HL-60 (cell line): ENCODE results near the gene AQP7.
"Not testable (repeated sequence)": the region's sequence is repeated elsewhere in the genome, so short reads cannot be mapped to it uniquely, and the experiment has no call there.

Experiments used
- GABPA ChIP-seq: IDR thresholded peaks from 2 replicates; pipeline ENCODE4 v1.6.1; 2012; ENCODE audit warnings: low read depth
- POLR2AphosphoS5 ChIP-seq: IDR thresholded peaks from 2 replicates; pipeline ENCODE4 v1.6.1; 2012; ENCODE audit warnings: low read depth
- SPI1 ChIP-seq: IDR thresholded peaks from 2 replicates; pipeline ENCODE4 v1.6.1; 2012; ENCODE audit warnings: low read depth, mild to moderate bottlenecking, borderline replicate concordance
- TF ChIP-seq, protein P1 (sequence below): IDR thresholded peaks from one replicate; pipeline ENCODE4 v1.5.1; 2011; ENCODE audit warnings: low read length, control low read depth, inconsistent platforms; ENCODE audit not compliant: insufficient read depth
- TF ChIP-seq, protein P2 (sequence below): IDR thresholded peaks from 2 replicates; pipeline ENCODE4 v1.6.1; 2012; ENCODE audit warnings: low read depth; ENCODE audit not compliant: insufficient replicate concordance

DNA sequence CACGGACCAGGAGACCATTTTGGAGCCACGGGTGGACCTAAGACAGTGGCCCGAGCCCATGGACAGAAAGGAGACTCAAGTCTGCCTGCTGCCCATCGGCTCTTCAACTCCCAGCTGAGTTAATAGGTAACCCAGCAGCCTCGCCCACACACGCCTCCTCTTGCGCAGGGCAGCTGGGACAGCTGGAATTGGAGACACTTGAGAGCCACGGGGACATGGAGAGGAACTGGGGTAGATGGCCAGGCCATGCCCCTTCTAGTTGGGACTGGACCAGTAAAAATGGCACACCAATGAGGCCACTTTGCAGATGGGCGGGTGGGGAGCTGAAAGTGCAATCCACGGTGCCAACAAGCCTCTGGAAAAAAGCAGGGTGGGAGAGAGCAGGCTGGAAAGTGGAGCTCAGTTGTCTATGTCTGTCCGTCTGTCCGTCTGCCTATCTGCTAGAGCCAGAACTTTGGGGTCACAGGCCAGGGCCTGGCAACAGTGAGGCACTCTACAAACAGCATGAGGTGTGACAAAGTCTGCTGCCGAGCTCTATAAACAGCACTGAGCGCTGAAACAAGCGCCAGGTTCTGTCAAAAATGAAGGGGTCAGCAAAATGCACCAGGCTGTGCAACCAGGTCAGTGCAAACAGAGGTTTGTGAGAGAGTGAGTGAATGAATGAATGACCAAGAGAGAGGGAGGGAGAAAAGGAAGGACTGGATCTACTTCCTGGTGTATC is 7.0 kb downstream of the AQP7 start:
- TF ChIP-seq, protein P1, sequence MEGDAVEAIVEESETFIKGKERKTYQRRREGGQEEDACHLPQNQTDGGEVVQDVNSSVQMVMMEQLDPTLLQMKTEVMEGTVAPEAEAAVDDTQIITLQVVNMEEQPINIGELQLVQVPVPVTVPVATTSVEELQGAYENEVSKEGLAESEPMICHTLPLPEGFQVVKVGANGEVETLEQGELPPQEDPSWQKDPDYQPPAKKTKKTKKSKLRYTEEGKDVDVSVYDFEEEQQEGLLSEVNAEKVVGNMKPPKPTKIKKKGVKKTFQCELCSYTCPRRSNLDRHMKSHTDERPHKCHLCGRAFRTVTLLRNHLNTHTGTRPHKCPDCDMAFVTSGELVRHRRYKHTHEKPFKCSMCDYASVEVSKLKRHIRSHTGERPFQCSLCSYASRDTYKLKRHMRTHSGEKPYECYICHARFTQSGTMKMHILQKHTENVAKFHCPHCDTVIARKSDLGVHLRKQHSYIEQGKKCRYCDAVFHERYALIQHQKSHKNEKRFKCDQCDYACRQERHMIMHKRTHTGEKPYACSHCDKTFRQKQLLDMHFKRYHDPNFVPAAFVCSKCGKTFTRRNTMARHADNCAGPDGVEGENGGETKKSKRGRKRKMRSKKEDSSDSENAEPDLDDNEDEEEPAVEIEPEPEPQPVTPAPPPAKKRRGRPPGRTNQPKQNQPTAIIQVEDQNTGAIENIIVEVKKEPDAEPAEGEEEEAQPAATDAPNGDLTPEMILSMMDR, result not testable (repeated sequence)
- TF ChIP-seq POLR2AphosphoS5, GABPA, SPI1: not testable (repeated sequence)
- TF ChIP-seq, protein P2, sequence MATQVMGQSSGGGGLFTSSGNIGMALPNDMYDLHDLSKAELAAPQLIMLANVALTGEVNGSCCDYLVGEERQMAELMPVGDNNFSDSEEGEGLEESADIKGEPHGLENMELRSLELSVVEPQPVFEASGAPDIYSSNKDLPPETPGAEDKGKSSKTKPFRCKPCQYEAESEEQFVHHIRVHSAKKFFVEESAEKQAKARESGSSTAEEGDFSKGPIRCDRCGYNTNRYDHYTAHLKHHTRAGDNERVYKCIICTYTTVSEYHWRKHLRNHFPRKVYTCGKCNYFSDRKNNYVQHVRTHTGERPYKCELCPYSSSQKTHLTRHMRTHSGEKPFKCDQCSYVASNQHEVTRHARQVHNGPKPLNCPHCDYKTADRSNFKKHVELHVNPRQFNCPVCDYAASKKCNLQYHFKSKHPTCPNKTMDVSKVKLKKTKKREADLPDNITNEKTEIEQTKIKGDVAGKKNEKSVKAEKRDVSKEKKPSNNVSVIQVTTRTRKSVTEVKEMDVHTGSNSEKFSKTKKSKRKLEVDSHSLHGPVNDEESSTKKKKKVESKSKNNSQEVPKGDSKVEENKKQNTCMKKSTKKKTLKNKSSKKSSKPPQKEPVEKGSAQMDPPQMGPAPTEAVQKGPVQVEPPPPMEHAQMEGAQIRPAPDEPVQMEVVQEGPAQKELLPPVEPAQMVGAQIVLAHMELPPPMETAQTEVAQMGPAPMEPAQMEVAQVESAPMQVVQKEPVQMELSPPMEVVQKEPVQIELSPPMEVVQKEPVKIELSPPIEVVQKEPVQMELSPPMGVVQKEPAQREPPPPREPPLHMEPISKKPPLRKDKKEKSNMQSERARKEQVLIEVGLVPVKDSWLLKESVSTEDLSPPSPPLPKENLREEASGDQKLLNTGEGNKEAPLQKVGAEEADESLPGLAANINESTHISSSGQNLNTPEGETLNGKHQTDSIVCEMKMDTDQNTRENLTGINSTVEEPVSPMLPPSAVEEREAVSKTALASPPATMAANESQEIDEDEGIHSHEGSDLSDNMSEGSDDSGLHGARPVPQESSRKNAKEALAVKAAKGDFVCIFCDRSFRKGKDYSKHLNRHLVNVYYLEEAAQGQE, result not testable (repeated sequence)
